ENCODE results near the gene HOXC4.

HOXC4 gene

GRCh38 chr12:54037360-54038283 lies 16.0 kb upstream of the HOXC4 start:
- no peak overlapping the region for H3K4me3 ChIP-seq
- no peak for DNase-seq (ENCODE audit: low spot score)
- no peak overlapping the region for H3K27ac ChIP-seq
- TF ChIP-seq CTCF (IDR thresholded peaks at IDR 0.05): no peak

- Histone ChIP-seq H3K27ac (no peak overlapping the region), H3K4me3 (no peak overlapping the region)
- no peak for TF ChIP-seq CTCF (IDR thresholded peaks at IDR 0.05)
- no peak for DNase-seq (ENCODE audit: low spot score)
Observed at GRCh38 chr12:54038284-54038870, 15.3 kb upstream of the HOXC4 start.

- Histone ChIP-seq H3K27ac (peak overlapping the region in 1 of 2 donors; percentile 1), H3K4me3 (no peak overlapping the region)
- no peak for DNase-seq (ENCODE audit: low spot score)
- TF ChIP-seq CTCF (IDR thresholded peaks at IDR 0.05): no peak
Observed at GRCh38 chr12:54038871-54039414, 14.7 kb upstream of the HOXC4 start.

- no peak overlapping the region for H3K4me3 ChIP-seq
- no peak for DNase-seq (ENCODE audit: low spot score)
- peak overlapping the region in 1 of 2 donors; percentile 1 for H3K27ac ChIP-seq
- no peak for TF ChIP-seq CTCF (IDR thresholded peaks at IDR 0.05)
Observed at GRCh38 chr12:54039417-54040147, 14.1 kb upstream of the HOXC4 start.

GRCh38 chr12:54040148-54040494 lies 13.5 kb upstream of the HOXC4 start:
- Histone ChIP-seq H3K4me3 (no peak overlapping the region), H3K27ac (no peak overlapping the region)
- no peak for DNase-seq (ENCODE audit: low spot score)
- TF ChIP-seq CTCF (IDR thresholded peaks at IDR 0.05): no peak

GRCh38 chr12:54040648-54041047 lies 13.0 kb upstream of the HOXC4 start:
- TF ChIP-seq CTCF (IDR thresholded peaks at IDR 0.05): no peak

More at GRCh38 chr12:54040648-54041047, 13.0 kb upstream of the HOXC4 start:
- H3K4me3 ChIP-seq: no peak overlapping the region
- no peak for DNase-seq (ENCODE audit: low spot score)
- H3K27ac ChIP-seq: no peak overlapping the region
